ENCODE data around the gene DHX15.

DHX15 gene

DNA sequence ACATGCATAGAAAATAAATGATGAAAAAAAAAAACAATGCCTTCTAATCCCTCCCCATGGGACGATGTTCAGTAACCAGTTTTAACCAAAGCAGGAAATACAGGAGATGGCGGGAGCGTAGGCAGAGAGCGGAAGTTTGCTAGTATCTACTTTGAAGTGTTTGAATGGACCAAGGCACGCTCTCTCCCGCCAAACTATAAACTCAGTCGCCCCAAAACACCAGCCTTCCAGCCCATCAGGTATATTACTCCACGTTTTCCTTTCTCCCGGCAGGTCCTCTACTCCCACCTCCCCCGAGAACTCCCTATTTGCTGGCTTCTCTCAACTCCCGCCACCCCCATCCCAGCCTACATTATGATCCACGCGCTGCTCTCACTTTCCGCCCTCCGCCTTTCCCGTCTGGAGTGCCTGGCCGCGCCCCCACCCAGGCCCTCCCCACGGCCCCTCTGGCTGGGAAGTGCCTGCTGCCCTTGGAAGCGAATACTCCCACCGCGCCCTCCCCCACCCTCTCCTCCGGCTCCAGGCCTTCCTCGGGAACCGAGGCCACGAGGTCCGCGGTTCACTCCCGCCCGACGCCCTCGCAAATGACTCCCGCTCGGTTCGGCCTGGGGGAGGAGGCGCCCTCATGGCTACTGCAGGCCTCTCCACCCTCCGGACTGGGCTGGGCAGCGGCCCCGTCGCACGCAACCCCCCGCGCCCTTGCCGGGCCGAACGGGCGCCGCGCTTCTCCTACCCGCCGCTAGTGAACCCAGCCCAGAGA, 723 bp downstream of the DHX15 start:
- peak in 1 of 2 donors; percentile 2 for DNase-seq (ENCODE audit: extremely low read depth in 1 of 2, low read depth in 1 of 2)

DNA sequence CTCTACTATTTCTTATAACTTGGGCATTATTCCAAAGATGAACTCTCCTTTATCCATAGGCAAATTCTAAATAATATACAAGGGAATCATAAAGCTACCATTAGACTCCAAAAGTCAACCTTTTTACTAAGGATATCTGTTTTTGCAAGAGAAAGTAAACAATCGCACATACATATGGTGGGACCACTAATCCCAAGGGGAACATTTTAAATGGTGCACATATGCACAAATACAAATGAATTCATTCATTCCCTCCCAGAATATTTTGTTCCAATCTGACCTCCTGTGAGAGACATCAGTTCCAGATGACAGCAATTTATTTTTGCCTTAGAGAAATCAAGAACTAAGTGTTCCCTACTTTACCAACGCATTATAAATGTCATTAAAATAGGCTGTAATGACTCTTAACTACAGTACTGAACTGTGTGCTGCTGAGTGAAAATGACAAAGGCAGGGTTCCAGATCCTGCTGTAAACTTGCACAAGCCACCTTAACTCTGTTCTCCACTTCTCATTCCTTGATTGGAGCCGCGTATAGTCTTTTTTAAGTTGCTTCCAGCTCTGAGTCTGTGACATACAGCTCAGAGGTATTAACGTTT, 2.0 kb downstream of the DHX15 start:
- DNase-seq (ENCODE audit: extremely low read depth in 1 of 2, low read depth in 1 of 2) = no peak

DNA sequence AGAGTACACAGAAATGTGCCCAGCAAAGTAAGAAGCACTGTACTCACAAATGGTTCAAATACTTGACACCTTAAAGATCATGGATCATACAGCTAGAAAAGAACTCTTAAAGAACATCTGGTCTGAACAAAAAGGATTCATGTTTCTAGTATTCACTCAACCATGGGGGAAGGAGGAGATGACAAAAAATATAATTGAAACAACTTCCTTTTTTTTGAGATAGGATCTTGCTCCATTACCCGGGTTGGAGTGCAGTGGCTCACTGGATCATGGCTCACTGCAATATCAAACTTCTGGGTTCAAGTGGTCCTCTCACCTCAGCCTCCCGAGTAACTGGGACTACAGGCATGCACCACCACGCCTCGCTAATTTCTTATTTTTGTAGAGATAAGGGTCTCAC, 6.0 kb downstream of the DHX15 start:
- DNase-seq (ENCODE audit: extremely low read depth in 1 of 2, low read depth in 1 of 2) = no peak

GRCh38 chr4:24576276-24576675, 8.1 kb downstream of the DHX15 start:
- DNase-seq (ENCODE audit: extremely low read depth in 1 of 2, low read depth in 1 of 2) = no peak

DNA sequence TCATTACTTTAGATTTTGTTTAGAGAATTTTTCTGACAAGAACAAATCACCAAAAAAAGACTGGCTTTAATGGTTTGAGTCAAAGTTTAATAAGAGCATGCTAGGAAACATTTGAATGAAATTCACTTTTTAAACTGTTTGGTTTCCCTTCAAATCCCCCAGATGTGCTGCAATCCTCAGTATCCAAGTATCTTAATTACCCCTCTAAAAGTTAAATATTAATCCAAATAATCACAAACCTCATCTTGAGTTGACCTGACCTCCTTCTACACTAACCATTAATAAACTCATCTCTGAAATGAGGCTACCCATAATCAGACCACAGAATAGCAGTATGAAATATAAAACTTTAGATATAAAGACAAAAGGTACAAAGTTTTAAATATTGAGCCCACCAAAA, 10.1 kb downstream of the DHX15 start:
- no peak for DNase-seq (ENCODE audit: extremely low read depth in 1 of 2, low read depth in 1 of 2)

GRCh38 chr4:24573582-24573981, 10.8 kb downstream of the DHX15 start:
- no peak for DNase-seq (ENCODE audit: extremely low read depth in 1 of 2, low read depth in 1 of 2)

DNA sequence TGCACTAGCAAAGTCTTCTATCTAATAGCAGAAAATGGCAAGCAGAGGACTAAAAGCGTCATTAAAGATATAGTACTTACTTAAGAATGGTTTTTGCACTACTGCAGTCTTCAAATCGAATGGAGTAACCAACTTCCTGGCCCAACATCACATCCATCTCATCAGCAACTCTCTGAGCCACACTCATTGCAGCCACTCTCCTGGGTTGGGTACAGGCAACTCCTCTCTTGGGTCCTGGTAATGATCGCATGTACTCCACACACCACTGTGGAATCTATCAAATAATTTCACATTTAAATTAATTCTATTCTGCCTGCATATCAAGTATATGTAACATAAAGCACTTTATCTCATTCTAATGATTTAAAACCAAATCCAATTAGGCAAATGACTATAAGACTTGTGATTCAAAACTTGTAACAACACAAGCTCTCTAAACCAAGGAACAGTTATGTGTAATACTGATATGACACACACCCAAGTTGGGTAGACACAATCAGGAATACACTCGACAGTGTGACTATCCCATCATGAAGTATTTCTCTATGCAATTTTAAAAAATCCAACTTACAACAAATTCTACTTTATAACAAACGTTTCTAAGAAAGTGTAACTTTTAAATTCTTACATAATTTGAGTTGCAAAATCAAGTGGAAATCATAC, 13.6 kb downstream of the DHX15 start:
- no peak for DNase-seq (ENCODE audit: extremely low read depth in 1 of 2, low read depth in 1 of 2)

- no peak for DNase-seq (ENCODE audit: extremely low read depth in 1 of 2, low read depth in 1 of 2)
Measured at GRCh38 chr4:24570172-24570571, 14.2 kb downstream of the DHX15 start.

DNA sequence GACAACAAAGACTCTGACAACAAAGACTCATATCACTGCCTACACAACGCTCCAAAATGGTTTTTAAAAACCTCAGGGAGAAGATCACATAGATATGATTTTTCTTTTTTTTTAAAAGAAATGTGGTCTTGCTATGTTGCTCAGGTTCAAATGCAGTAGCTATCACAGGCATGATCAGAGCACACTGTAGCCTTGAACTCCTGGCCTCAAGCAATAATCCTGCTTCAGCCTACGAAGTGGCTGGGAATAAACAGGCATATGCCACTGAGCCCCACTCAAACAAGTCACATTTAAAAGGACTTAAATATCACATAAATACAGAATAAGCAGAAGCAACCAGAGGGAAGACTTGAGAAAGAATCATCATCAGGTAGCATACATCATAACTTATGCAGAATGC, 14.7 kb downstream of the DHX15 start:
- DNase-seq (ENCODE audit: extremely low read depth in 1 of 2, low read depth in 1 of 2) = no peak

DNA sequence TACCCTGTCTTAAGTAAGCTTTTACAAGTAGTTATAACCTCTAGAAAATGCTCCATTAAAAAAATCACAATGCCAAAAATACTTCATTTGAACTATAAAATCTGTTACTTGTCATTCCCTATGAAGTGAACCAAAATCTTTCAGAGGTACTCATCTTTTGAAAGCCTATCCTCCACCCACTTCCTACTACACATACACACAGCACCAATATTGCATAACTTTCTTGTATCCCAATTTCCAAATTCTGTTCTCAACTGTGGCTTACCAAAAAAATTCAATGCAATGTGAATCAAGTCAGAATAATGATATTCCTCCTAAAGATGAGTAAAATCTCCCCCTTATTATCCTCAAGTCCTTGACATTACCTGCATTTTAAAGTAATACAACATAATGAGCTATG, 15.9 kb downstream of the DHX15 start:
- no peak for DNase-seq (ENCODE audit: extremely low read depth in 1 of 2, low read depth in 1 of 2)

DNA sequence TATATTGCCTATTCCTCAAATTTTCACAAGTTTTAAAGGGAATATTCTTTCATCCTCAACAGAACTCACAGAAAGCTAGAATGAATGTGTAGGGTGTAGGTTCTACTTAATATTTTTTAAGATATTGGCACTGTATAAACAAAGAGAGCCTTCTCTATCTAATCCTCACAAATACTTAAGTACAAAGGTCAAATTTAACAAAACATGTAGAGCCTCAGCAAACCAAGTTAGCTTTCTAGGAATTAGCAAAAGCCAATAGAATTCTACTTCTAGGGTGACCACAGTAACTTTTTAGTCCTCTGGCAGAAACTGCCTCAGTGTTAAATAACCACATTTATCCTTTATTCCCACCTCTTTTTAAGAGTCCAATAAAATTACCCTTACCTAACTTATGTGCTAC, 19.3 kb downstream of the DHX15 start:
- no peak for DNase-seq (ENCODE audit: extremely low read depth in 1 of 2, low read depth in 1 of 2)

DNA sequence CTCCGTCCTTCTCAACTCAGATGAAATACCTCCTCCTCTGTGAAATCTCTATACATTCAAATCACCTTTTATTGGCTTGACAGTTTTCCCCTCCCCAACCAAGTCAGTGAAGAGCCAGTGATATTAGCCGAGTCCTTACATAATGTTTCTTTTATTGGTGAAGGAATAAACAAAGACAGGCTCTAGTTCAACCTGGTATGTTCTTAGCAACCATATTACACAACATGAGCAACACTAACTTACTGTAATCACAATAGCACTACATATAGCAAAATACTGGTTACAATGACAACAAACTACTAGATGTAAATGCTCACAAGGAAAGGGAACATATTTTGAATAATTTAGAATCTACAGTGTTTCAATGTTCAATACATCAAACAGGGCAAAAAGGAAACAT, 19.9 kb downstream of the DHX15 start:
- no peak for DNase-seq (ENCODE audit: extremely low read depth in 1 of 2, low read depth in 1 of 2)

DNA sequence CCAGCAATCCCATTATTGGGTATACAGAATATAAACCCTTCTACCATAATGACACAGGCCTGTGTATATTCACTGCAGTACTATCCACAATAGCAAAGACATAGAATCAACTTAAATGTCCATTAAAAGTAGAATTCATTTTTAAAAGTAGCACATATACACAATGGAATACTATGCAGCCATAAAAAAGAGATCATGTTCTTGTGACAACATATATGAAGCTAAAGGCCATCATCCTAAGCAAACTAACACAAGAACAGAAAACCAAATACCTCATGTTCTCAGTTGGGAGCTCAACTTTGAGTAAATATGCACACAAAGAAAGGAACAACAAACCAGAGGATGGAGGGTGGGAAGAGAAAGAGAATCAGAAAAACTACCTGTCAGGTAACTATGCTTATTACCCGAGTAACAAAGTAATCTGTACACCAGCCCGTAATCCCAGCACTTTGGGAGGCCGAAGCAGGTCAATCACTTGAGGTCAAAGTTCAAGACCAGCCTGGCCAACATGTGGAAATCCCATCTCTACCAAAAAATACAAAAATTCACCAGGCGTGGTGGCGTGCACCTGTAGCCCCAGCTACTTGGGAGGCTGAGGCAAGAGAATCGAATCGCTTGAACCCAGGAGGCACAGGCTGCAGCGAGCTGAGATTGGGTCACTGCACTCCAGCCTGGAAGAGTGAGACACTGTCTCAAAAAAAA, 22.8 kb downstream of the DHX15 start:
- no peak for DNase-seq (ENCODE audit: extremely low read depth in 1 of 2, low read depth in 1 of 2)

DNA sequence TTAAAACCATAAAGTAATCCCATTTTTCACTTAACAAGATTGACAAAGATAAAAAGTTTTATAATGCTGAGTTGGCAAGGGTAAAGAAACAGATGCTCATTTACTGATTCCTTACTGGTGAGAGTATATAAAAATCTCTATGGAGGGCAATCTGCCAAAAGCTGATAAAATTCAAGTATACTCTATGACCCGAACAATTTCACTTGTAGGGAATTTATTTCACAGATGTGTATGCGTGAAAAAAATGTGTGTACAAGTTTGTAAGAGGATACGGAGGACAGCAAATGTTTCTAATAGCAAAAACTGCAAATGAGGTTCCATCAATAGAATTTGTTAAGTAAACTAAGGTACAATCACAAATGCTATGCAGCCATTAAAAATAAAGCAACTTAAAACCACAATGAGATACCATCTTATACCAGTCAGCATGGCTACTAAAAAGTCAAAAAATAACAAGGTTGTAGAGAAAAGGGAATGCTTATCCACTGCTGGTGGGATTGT, 23.4 kb downstream of the DHX15 start:
- no peak for DNase-seq (ENCODE audit: extremely low read depth in 1 of 2, low read depth in 1 of 2)

DNA sequence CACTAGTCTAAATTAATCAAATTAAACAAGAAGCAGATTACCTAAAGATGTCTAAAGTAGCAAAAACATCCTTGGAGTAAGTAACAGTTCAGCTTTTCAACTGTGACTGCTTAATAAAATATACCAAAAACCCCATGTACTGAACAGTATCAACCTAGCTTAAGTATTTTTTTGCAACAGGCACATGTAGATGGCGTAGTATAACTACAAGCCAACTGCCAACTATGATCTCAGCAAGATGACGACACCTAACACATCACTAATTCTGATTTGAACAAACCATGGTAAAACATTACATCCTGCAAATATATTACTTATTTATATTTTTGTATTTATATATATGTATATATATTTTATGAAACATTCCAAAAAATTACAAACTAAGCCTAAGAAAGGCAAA, 24.5 kb downstream of the DHX15 start:
- DNase-seq (ENCODE audit: extremely low read depth in 1 of 2, low read depth in 1 of 2) = no peak

- DNase-seq (ENCODE audit: extremely low read depth in 1 of 2, low read depth in 1 of 2) = no peak
Measured at GRCh38 chr4:24559032-24559821, 25.1 kb downstream of the DHX15 start.

DNA sequence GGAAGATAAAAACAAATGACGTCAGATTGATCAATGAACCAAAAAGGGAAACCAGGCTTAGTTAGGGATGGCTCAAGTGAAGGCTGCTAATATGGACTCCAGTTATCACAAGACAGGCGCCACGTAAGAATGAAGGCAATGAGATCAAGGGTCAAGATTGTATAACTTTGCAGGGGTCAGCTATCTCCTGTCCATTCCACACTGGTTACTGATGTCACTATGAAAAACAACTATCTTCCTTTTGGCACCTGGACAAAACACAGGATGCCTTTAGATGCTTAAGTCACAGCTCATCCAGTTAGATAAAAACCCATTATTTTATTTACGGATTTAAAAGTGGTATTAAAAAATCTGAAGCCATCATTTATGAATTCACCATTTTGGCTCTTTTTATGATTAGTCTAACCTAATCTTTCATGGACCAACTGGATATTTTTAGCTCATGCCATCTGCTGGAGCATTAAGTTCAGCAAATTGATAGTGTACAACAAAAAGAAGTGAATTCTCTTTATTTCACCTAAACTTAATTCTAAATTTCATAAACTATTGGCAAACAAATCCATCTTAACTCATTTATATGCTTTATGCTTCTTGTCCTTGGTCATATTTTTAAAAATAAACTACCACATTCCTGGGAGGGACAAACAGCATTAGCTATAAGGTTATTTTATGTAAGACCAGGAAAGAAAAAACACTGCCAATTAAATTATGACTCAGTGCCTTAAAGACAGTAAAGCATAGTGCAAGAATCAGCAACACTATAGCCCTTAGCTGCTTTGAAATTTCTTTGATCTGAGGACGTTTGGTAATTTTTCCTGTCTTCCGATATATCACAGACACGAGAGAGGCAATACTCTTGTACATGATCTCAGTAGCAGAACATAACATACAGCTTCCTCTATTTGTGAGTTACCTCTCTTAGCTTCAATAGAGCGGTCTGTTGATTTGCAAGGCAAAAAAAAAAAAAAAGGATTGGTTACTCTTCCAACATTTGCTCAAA, 27.0 kb downstream of the DHX15 start:
- DNase-seq (ENCODE audit: extremely low read depth in 1 of 2, low read depth in 1 of 2) = no peak

DNA sequence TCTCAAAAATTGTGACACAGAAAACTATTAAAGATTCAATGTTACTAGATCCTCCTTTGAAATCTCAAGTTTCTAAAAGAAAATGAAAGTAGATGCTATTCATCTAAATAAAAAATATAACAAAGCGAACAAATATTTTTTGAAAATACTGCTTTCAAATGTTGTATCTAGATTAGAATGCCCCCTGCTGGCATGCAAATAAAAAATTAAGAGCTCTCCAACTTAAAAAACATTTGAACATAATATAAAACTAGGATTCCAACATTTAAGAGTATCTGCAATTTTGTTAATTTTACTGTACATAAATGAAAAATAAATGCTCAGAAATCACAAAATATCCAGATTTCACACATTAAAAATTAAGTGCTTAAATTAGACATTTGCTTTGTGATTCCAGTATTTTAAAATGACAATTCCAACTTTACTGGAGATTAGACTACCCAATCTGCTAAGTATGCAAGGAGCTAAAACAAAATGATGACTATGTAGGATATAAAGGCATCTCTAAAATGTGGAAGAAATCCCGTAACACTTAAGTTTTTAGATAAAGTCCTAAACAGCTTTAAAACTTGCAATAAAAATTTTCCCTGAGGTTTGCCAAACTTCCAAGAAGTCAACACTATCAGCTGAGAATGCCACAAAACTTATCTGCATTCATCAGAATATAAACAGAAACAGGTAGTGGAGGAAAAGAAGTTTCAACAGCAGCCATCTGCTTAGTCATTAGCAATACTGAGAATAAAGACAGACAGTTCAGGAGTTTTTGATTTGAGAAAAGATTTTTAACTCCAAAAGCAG, 32.7 kb downstream of the DHX15 start:
- no peak for DNase-seq (ENCODE audit: extremely low read depth in 1 of 2, low read depth in 1 of 2)
